Immature natural killer cell (primary cell): Measurements from ENCODE around the gene BRD1. TPM values are rescaled to one million over a fixed set of nuclear protein-coding genes. Genes with fewer than 3 reads are reported as not detected.

Source experiments
- DNase-seq, 3 donors: peaks; one replicate each; pipeline ENCODE4 v3.0.0; 2022; ENCODE audit warnings: mixed read lengths in 1 of 3
- H3K27ac Mint-ChIP-seq, 6 donors: one replicate each; pipeline ENCODE4 v1.8.0; 2020; ENCODE audit warnings: mixed read lengths in 6 of 6, mild to moderate bottlenecking in 5 of 6, inconsistent platforms in 4 of 6, moderate library complexity in 3 of 6
- H3K27me3 Mint-ChIP-seq, 3 donors: one replicate each; pipeline ENCODE4 v1.8.0; 2020 to 2021; ENCODE audit warnings: low read depth in 3 of 3, mild to moderate bottlenecking in 3 of 3, mixed read lengths in 3 of 3, moderate library complexity in 3 of 3, inconsistent platforms in 1 of 3
- H3K36me3 Mint-ChIP-seq, 3 donors: one replicate each; pipeline ENCODE4 v1.8.0; 2020; ENCODE audit warnings: mixed read lengths in 3 of 3, inconsistent platforms in 2 of 3, mild to moderate bottlenecking in 2 of 3
- H3K4me1 Mint-ChIP-seq, 2 donors: one replicate each; pipeline ENCODE4 v1.8.0; 2020; ENCODE audit warnings: inconsistent platforms in 2 of 2, mild to moderate bottlenecking in 2 of 2, mixed read lengths in 2 of 2, moderate library complexity in 1 of 2
- H3K4me3 Mint-ChIP-seq, 5 donors: one replicate each; pipeline ENCODE4 v1.8.0; 2020; ENCODE audit warnings: mild to moderate bottlenecking in 5 of 5, mixed read lengths in 5 of 5, inconsistent platforms in 3 of 5, moderate library complexity in 3 of 5
- H3K9me3 Mint-ChIP-seq, 6 donors: one replicate each; pipeline ENCODE4 v1.8.0; 2020; ENCODE audit warnings: mild to moderate bottlenecking in 6 of 6, mixed read lengths in 6 of 6, inconsistent platforms in 4 of 6, moderate library complexity in 3 of 6
- polyA plus RNA-seq, 3 donors: library from polyadenylated mRNA; unstranded; fragments of 300-500 nt; fragmentation: Illumina TruSeq; gene quantifications; one replicate each; pipeline ENCODE4 v1.2.3, GENCODE V29; 2021

The BRD1 gene
- polyA plus RNA-seq, 3 donors from 2014 or later: 1.5 to 4.5 (median 2.1) TPM

GRCh38 chr22:49777569-49778249, 50.0 kb downstream of the BRD1 start:
- peak overlapping the region in 1 of 6 donors; percentile 34 for H3K27ac Mint-ChIP-seq
- no peak for DNase-seq
- peaks cover 14 to 26% of the 10 kb centered on the region in 2 donors for H3K4me1 Mint-ChIP-seq
- peaks cover 4 to 10% (median 10%) of the 10 kb centered on the region in 3 donors for H3K36me3 Mint-ChIP-seq
- H3K4me3 Mint-ChIP-seq: no peak overlapping the region
- no peaks in the 10 kb centered on the region for H3K9me3 Mint-ChIP-seq
- H3K27me3 Mint-ChIP-seq: peaks cover 2 to 28% (median 5%) of the 10 kb centered on the region in 3 donors

- Mint-ChIP-seq H3K27me3 (peaks cover 2 to 30% (median 5%) of the 10 kb centered on the region in 3 donors), H3K9me3 (no peaks in the 10 kb centered on the region), H3K4me3 (no peak overlapping the region), H3K27ac (no peak overlapping the region), H3K36me3 (peaks cover 4 to 10% (median 10%) of the 10 kb centered on the region in 3 donors), H3K4me1 (peaks cover 14 to 24% of the 10 kb centered on the region in 2 donors)
- DNase-seq: no peak
These were observed 50.8 kb downstream of the BRD1 start for GRCh38 chr22:49776891-49777290.

- DNase-seq: no peak
- Mint-ChIP-seq H3K9me3 (no peaks in the 10 kb centered on the region), H3K27ac (no peak overlapping the region), H3K27me3 (peaks cover 2 to 29% (median 5%) of the 10 kb centered on the region in 3 donors), H3K4me3 (no peak overlapping the region), H3K36me3 (peaks cover 4 to 10% (median 10%) of the 10 kb centered on the region in 3 donors), H3K4me1 (peaks cover 11 to 18% of the 10 kb centered on the region in 2 donors)
These were observed 51.7 kb downstream of the BRD1 start for GRCh38 chr22:49775867-49776511.

- Mint-ChIP-seq H3K27me3 (peaks cover 2 to 32% (median 5%) of the 10 kb centered on the region in 3 donors), H3K4me1 (peaks cover 10 to 18% of the 10 kb centered on the region in 2 donors), H3K27ac (no peak overlapping the region), H3K4me3 (no peak overlapping the region), H3K36me3 (peaks cover 4 to 10% (median 10%) of the 10 kb centered on the region in 3 donors), H3K9me3 (no peaks in the 10 kb centered on the region)
- no peak for DNase-seq
These were observed 52.3 kb downstream of the BRD1 start for GRCh38 chr22:49775191-49775866.

- Mint-ChIP-seq H3K27me3 (peaks cover 0 to 34% (median 3%) of the 10 kb centered on the region in 3 donors), H3K9me3 (no peaks in the 10 kb centered on the region), H3K4me3 (no peak overlapping the region), H3K27ac (no peak overlapping the region), H3K4me1 (peaks cover 8 to 14% of the 10 kb centered on the region in 2 donors), H3K36me3 (peaks cover 4 to 10% (median 10%) of the 10 kb centered on the region in 3 donors)
- no peak for DNase-seq
These were observed 53.0 kb downstream of the BRD1 start for GRCh38 chr22:49774499-49775151.

GRCh38 chr22:49774046-49774445, 53.6 kb downstream of the BRD1 start:
- Mint-ChIP-seq H3K9me3 (no peaks in the 10 kb centered on the region), H3K4me3 (no peak overlapping the region), H3K27me3 (peaks cover 0 to 34% (median 0%) of the 10 kb centered on the region in 3 donors), H3K4me1 (peaks cover 4 to 10% of the 10 kb centered on the region in 2 donors), H3K36me3 (peaks cover 4 to 10% (median 10%) of the 10 kb centered on the region in 3 donors), H3K27ac (peak overlapping the region in 1 of 6 donors; percentile 34)
- DNase-seq: no peak

- no peak for DNase-seq
- Mint-ChIP-seq H3K9me3 (no peaks in the 10 kb centered on the region), H3K27me3 (peaks cover 0 to 34% (median 0%) of the 10 kb centered on the region in 3 donors), H3K27ac (peak overlapping the region in 1 of 6 donors; percentile 36), H3K4me3 (no peak overlapping the region), H3K36me3 (peaks cover 4 to 10% (median 10%) of the 10 kb centered on the region in 3 donors), H3K4me1 (peaks cover 3 to 8% of the 10 kb centered on the region in 2 donors)
These were observed 54.1 kb downstream of the BRD1 start for GRCh38 chr22:49773531-49773930.

GRCh38 chr22:49772692-49773091, 55.0 kb downstream of the BRD1 start:
- H3K4me1 Mint-ChIP-seq: peaks cover 2 to 8% of the 10 kb centered on the region in 2 donors
- H3K27me3 Mint-ChIP-seq: peaks cover 0 to 30% (median 0%) of the 10 kb centered on the region in 3 donors
- no peaks in the 10 kb centered on the region for H3K9me3 Mint-ChIP-seq
- H3K27ac Mint-ChIP-seq: no peak overlapping the region
- no peak for DNase-seq
- peaks cover 4 to 10% (median 7%) of the 10 kb centered on the region in 3 donors for H3K36me3 Mint-ChIP-seq
- no peak overlapping the region for H3K4me3 Mint-ChIP-seq

- Mint-ChIP-seq H3K27ac (no peak overlapping the region), H3K4me1 (peaks cover 2 to 8% of the 10 kb centered on the region in 2 donors), H3K4me3 (no peak overlapping the region), H3K36me3 (peaks cover 7 to 14% (median 9%) of the 10 kb centered on the region in 3 donors), H3K27me3 (peaks cover 0 to 28% (median 0%) of the 10 kb centered on the region in 3 donors), H3K9me3 (peaks cover 3 to 10% (median 6%) of the 10 kb centered on the region in 6 donors)
- DNase-seq: no peak
These were observed 56.2 kb downstream of the BRD1 start for GRCh38 chr22:49771266-49772065.

GRCh38 chr22:49770547-49771265, 57.0 kb downstream of the BRD1 start:
- Mint-ChIP-seq H3K4me1 (peaks cover 2 to 8% of the 10 kb centered on the region in 2 donors), H3K27ac (no peak overlapping the region)
- no peak for DNase-seq

GRCh38 chr22:49769691-49770546, 57.8 kb downstream of the BRD1 start:
- Mint-ChIP-seq H3K9me3 (peaks cover 3 to 12% (median 6%) of the 10 kb centered on the region in 6 donors), H3K27me3 (peaks cover 0 to 22% (median 0%) of the 10 kb centered on the region in 3 donors), H3K4me3 (no peak overlapping the region), H3K36me3 (peaks cover 7 to 14% (median 12%) of the 10 kb centered on the region in 3 donors), H3K27ac (no peak overlapping the region), H3K4me1 (peaks cover 2 to 8% of the 10 kb centered on the region in 2 donors)
- DNase-seq: no peak

More at GRCh38 chr22:49770547-49771265, 57.0 kb downstream of the BRD1 start:
- Mint-ChIP-seq H3K36me3 (peaks cover 7 to 14% (median 12%) of the 10 kb centered on the region in 3 donors), H3K4me3 (no peak overlapping the region), H3K27me3 (peaks cover 0 to 24% (median 0%) of the 10 kb centered on the region in 3 donors), H3K9me3 (peaks cover 3 to 12% (median 6%) of the 10 kb centered on the region in 6 donors)
